Stomach (tissue), 9 donors: Measurements from ENCODE around the gene RASL10B. TPM values are rescaled to one million over a fixed set of nuclear protein-coding genes. Genes with fewer than 3 reads are reported as not detected.

Experiments
- DNase-seq, 2 donors: peaks; one replicate each; pipeline versions ENCODE4 v3.0.0 to v3.0.0-alpha.2; 2013 to 2019
- H3K27ac ChIP-seq, 5 donors: fragments of 200-600 bp in 4 of 5; sonication (generic) in 4 of 5; one replicate each; pipeline ENCODE4 v1.5.1; 2013 to 2019; ENCODE audit warnings: mild to moderate bottlenecking in 1 of 5, moderate library complexity in 1 of 5
- H3K27me3 ChIP-seq, 3 donors: fragments of 200-600 bp; sonication (generic); one replicate each; pipeline ENCODE4 v1.5.1; 2017 to 2019; ENCODE audit warnings: mixed run types in 1 of 3
- H3K36me3 ChIP-seq, 4 donors: fragments of 200-600 bp; sonication (generic); 1 replicate in 3 of 4; 2 replicates in 1 of 4; pipeline ENCODE4 v1.5.1; 2016 to 2019
- H3K4me1 ChIP-seq, 4 donors: fragments of 200-600 bp; sonication (generic); one replicate each; pipeline ENCODE4 v1.5.1; 2016 to 2019
- H3K4me3 ChIP-seq, 4 donors: fragments of 200-600 bp; sonication (generic) in 3 of 4; one replicate each; pipeline ENCODE4 v1.5.1; 2016 to 2019; ENCODE audit warnings: mild to moderate bottlenecking in 1 of 4
- H3K9me3 ChIP-seq, 4 donors: fragments of 200-600 bp; sonication (generic); one replicate each; pipeline ENCODE4 v1.5.1; 2016 to 2019
- CTCF ChIP-seq, 7 experiments: fragments of 450-650 bp in 4 of 7; fragments of 200-600 bp in 3 of 7; sonication (generic) in 3 of 7; IDR thresholded peaks; one replicate each; pipeline ENCODE4 v1.5.1; 2016 to 2019; ENCODE audit warnings: antibody characterized with exemption in 7 of 7, control low read depth in 2 of 7, mild to moderate bottlenecking in 1 of 7
- EP300 ChIP-seq: sonication (generic); formaldehyde crosslinking; IDR thresholded peaks from one replicate; pipeline ENCODE4 v1.6.1; 2017; ENCODE audit warnings: antibody characterized with exemption
- POLR2A ChIP-seq, 4 donors: fragments of 450-650 bp; IDR thresholded peaks; one replicate each; pipeline ENCODE4 v1.6.1; 2016; ENCODE audit warnings: antibody characterized with exemption in 4 of 4, control low read depth in 2 of 4, mild to moderate bottlenecking in 1 of 4, moderate library complexity in 1 of 4
- POLR2AphosphoS5 ChIP-seq, 3 donors: sonication (generic); formaldehyde crosslinking; IDR thresholded peaks; one replicate each; pipeline ENCODE4 v1.6.1; 2016; ENCODE audit warnings: antibody characterized with exemption in 3 of 3
- WGBS, 5 donors: extraction: QIAGEN DNeasy Blood & Tissue Kit in 3 of 5; methylation state at CpG; one replicate each; pipeline versions ENCODE4 v1.1.5 to v1.1.7; 2013 to 2018; 5-methylcytosine and 5-hydroxymethylcytosine counted together
- intact Hi-C: fragments of 100-400 bp; cut with DNase I; formaldehyde crosslinking; loops from one replicate; pipeline ENCODE4 v1.15.1; 2023; ENCODE audit warnings: low total_unique reads
- polyA plus RNA-seq, 3 donors: library from polyadenylated mRNA; stranded (reverse); fragments of 200-250 nt; gene quantifications; one replicate each; pipeline ENCODE4 v1.2.3, GENCODE V29; 2013
- total RNA-seq, 5 donors: library from RNA; depleted of rRNA; stranded (reverse); fragments of >200 nt; gene quantifications; one replicate each; pipeline versions ENCODE4 v1.1.0 to v1.2.3, GENCODE V29; 2014 to 2016
- donor health status: healthy with polysubstance abuse.
- donor health status: Bipolar disorder and iron deficiency.
- donor health status: healthy.

The RASL10B gene
- total and polyA plus RNA-seq, 8 donors: 0.31 to 1.4 (median 0.59) TPM; not detected in 2

GRCh38 chr17:35775039-35775438 is 43.6 kb downstream of the RASL10B start:
- Histone ChIP-seq H3K27me3 (no peaks in the 10 kb centered on the region), H3K4me3 (peak overlapping the region in 1 of 4 donors; percentile 13), H3K36me3 (no peaks in the 10 kb centered on the region), H3K9me3 (no peaks in the 10 kb centered on the region), H3K27ac (peak overlapping the region in 4 of 5 donors; percentile 55 to 84 (median 74)), H3K4me1 (peaks cover 26 to 65% (median 50%) of the 10 kb centered on the region in 4 donors)
- intact Hi-C loops: no loop called here
- no peak for TF ChIP-seq EP300
- TF ChIP-seq CTCF (IDR thresholded peaks at IDR 0.05): no peak
- TF ChIP-seq POLR2AphosphoS5 (IDR thresholded peaks at IDR 0.05): no peak
- TF ChIP-seq POLR2A (IDR thresholded peaks at IDR 0.05): no peak
- DNase-seq: no peak
- WGBS, 5 donors: 48 to 56% (median 52%) methylated on average over 5 of the region's 5 CpGs

GRCh38 chr17:35775583-35775982 is 44.1 kb downstream of the RASL10B start:
- WGBS, 5 donors: 28 to 45% (median 38%) methylated on average over 6 of the region's 6 CpGs
- Histone ChIP-seq H3K4me3 (no peak overlapping the region), H3K4me1 (peaks cover 26 to 63% (median 50%) of the 10 kb centered on the region in 4 donors), H3K9me3 (no peaks in the 10 kb centered on the region), H3K36me3 (no peaks in the 10 kb centered on the region), H3K27ac (peak overlapping the region in 4 of 5 donors; percentile 55 to 84 (median 74)), H3K27me3 (no peaks in the 10 kb centered on the region)
- TF ChIP-seq POLR2AphosphoS5 (IDR thresholded peaks at IDR 0.05): no peak
- TF ChIP-seq EP300: no peak
- no peak for TF ChIP-seq POLR2A (IDR thresholded peaks at IDR 0.05)
- TF ChIP-seq CTCF (IDR thresholded peaks at IDR 0.05): no peak
- no peak for DNase-seq
- intact Hi-C loops: no loop called here

- Histone ChIP-seq H3K36me3 (no peaks in the 10 kb centered on the region), H3K4me1 (peaks cover 28 to 76% (median 56%) of the 10 kb centered on the region in 4 donors), H3K9me3 (no peaks in the 10 kb centered on the region), H3K27me3 (no peaks in the 10 kb centered on the region), H3K27ac (peak overlapping the region in 4 of 5 donors; percentile 38 to 68 (median 62)), H3K4me3 (no peak overlapping the region)
- 89 to 95% (median 93%) methylated on average over 16 of the region's 16 CpGs for WGBS, 5 donors
- intact Hi-C loops: no loop called here
- no peak for DNase-seq
- no peak for TF ChIP-seq EP300
Measured at GRCh38 chr17:35778641-35779196, 47.3 kb downstream of the RASL10B start.

- intact Hi-C loops: no loop called here
- Histone ChIP-seq H3K27me3 (no peaks in the 10 kb centered on the region), H3K4me3 (no peak overlapping the region), H3K4me1 (peaks cover 23 to 76% (median 51%) of the 10 kb centered on the region in 4 donors), H3K27ac (no peak overlapping the region), H3K36me3 (no peaks in the 10 kb centered on the region), H3K9me3 (no peaks in the 10 kb centered on the region)
- no peak for TF ChIP-seq POLR2AphosphoS5 (IDR thresholded peaks at IDR 0.05)
- 72 to 81% (median 81%) methylated on average over 3 of the region's 3 CpGs for WGBS, 5 donors
- no peak for DNase-seq
Measured at GRCh38 chr17:35780950-35781349, 49.5 kb downstream of the RASL10B start.

GRCh38 chr17:35784895-35785294 is 53.5 kb downstream of the RASL10B start:
- Histone ChIP-seq H3K27me3 (no peaks in the 10 kb centered on the region), H3K36me3 (no peaks in the 10 kb centered on the region), H3K4me1 (peaks cover 35 to 87% (median 60%) of the 10 kb centered on the region in 4 donors), H3K9me3 (no peaks in the 10 kb centered on the region), H3K4me3 (no peak overlapping the region), H3K27ac (peak overlapping the region in 3 of 5 donors; percentile 36 to 85 (median 77))
- DNase-seq: no peak
- WGBS, 5 donors: 60 to 97% (median 87%) methylated on average over 1 to 2 of the region's 2 CpGs
- TF ChIP-seq POLR2AphosphoS5 (IDR thresholded peaks at IDR 0.05) (no peak), POLR2A (IDR thresholded peaks at IDR 0.05) (no peak), EP300 (no peak), CTCF (IDR thresholded peaks at IDR 0.05) (no peak)
- intact Hi-C loops: no loop called here
